Stimulated activated naive CD4-positive, alpha-beta T cell (primary cell): ENCODE measurements around the gene CAV2.

Source experiments
- DNase-seq, 6 experiments: peaks; one replicate each; lab custom pipeline; 2025; lab: John Stamatoyannopoulos, UW

CAV2 gene

GRCh38 chr7:116495736-116496135, 3.8 kb upstream of the CAV2 start:
- DNase-seq, result no peak

GRCh38 chr7:116496653-116497052, 2.9 kb upstream of the CAV2 start:
- DNase-seq, result no peak

GRCh38 chr7:116497708-116498107, 1.8 kb upstream of the CAV2 start:
- DNase-seq, result no peak

GRCh38 chr7:116500078-116500853, 728 bp downstream of the CAV2 start:
- no peak for DNase-seq

- DNase-seq, result no peak
Measured at GRCh38 chr7:116501425-116502167, 2.1 kb downstream of the CAV2 start.

DNA sequence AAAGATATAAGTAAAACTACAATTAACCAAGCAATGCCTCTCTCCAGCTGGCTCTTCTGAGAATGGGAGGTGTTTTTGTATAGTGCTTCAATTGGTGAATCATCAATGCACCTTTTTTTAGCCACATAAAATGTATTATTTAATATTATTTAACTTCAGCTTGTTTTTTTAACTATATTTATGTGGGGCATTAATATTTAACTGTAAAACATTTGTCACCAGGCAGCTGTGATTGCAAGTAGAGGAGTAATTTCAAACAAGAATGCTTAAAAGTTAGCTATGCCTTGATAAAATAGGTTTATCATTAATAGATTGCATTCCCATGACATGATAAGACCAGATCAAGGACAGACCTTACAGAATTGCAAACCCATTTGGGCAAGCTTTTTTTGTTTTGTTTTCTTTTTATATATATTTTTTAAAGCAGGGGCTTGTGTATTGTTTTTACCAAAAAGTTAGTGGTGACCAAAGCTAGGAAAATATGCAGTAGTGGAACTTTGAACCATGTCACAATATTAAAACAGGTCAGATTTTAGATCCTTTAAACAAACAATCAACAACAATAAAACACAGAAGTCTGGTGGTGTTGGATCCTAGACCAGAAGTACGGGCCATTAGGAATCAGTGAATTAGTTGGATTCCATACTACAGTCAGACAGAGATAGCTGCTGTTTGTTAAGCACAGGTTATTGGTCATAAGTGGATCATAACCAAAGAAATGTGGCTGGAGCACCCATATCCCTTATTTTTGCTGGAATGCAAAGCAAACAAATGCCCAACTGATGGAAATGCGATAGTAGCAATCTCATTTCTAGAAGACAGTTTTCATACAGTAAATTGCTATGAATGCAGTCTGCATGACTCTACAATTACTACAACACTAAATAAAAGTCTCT, 2.9 kb downstream of the CAV2 start:
- DNase-seq, result no peak

DNA sequence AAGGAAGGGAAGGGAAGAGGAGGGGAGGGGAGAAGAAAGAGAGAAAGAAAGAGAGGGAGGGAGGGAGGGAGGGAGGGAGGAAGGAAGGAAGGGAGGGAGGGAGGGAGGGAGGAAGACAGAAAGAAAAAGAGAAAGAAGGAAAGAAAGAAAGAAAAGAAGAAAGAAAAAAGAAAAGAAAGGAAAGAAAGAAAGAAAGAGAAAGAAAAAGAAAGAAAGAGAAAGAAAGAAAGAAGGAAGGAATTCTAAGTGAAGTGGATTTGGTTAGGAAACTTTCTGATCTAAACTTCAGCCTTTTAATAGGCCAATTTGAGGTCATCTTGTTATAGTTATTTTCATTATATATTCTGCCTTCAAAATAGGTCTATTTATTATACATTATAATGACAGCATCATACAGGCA, 4.3 kb downstream of the CAV2 start:
- DNase-seq, result no peak

DNA sequence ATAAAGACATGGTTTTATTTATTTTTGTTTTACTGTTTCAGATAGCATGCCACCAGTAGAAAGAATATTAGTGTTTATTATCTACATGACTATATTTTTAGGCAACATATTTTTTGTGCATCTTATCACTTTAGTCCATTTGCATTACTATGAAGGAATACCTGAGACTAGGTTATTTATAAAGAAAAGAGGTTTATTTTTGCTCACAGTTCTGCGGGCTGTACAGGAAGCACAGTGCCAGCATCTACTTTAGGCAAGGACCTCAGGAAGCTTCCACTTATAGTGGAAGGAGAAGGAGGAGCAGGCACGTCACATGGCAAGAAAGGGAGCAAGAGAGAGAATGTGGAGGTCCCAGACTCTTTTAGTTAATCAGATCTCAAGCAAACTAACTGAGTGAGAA, 5.7 kb downstream of the CAV2 start:
- no peak for DNase-seq

GRCh38 chr7:116505823-116506222, 6.3 kb downstream of the CAV2 start:
- no peak for DNase-seq

GRCh38 chr7:116509982-116510579, 10.5 kb downstream of the CAV2 start:
- no peak for DNase-seq

DNA sequence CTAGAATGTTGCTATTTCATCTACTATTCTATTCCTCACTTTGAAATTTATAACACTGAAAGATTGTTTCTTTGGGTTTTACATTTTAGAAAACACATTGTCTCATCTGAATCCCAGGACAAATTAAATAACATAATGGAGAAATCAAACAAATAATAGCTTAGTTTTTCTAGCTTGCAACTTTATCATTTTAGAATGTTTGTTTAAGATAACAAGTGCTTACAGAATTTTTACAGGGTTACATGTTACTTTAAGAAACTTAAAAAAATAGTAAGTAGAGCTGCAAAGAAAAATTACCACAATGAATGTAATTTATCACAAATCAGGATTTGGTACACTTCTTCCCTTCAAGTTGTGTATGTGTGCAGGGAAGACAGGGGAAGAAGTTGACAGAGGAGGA, 11.3 kb downstream of the CAV2 start:
- no peak for DNase-seq

DNA sequence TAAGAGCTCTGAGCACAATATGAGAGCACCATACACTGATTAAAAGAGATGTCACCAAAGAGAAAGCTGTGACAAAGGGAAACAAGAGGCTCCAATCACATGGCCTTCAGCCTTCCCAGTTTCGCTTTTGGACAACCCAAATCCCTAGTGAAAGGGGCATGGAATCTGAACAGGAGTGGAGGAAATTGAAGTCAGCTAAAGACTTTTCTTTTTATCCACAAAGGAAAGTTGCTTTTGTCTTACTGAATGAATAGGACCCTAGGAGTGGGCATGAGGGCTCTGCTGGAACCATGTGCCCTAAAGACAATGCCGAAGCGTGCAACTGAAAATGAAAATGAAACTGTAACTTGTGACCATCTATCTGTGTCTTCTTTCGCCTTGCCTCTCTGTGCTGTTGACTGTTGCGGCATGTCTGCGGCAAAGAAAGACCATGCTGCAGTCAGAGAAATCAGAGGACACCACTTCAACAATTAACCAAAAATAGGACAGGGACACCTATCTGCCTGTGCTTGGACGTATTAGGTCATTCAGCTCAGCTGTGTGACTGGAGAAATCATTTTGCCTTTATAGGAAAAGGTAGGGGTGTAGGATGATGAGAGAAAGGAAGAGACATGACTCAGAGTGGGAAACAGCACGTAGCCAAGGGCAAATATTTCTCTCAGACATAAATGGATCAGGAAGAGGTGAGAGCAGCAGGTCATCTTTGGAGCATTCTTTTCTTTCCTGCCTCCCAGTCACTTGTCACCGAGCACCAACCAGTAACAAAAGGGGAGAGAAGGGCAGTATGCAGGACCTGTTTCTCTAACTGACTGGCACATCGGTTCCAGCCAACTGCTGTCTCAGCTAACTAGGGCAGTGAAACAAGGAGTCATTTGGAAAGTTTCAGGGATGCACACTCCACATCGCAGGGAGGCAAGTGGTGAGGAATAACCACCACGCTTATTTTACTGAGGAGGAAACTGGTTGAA, 12.3 kb downstream of the CAV2 start:
- no peak for DNase-seq

DNA sequence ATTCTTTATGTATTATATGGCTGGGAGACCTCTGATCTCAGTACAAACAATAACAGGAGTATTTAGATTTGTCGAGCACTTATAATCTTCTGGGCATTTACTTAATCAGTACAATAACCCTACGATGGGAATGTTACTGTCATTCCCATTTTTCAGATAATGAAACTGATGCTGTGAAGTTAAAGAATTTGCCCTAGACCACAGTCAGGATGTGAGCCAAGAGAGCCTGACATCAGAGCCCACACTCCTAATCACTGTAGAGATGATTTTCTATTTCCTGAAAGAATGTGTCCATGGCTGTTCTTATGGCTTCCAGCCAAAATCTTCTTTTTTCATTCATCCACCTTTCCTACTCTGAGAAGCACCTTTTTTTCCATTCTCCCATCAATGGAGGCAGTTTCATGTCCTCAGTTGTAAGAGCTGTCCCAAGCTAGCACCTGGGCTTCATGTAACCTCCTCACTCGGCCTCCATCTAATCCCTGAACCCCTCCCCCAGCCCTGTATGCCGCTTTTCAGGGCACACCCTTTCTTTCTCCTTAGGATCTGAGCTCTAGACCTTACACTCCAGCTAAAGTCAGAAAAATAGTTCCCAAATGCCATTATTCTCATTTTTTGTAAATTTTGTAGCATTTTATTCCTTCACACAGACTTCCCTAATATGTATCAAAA, 13.1 kb downstream of the CAV2 start:
- no peak for DNase-seq

DNA sequence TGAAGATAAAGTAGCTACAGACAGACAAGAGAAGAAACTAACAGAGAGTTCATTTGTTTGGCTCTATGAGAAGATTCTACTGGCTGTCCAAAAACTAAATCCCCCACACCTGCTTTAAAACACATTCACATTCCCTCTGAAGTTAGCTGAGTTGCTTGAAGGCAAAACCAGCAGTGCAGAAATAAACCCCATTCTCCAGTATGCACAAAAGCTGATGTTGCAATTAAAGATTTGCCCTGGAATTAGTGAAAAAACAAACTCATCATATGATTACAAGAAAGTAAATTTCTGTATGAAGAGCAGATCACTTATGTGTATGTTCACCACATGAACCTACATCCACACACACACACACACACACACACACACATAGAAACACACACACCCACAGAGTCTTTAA, 16.0 kb downstream of the CAV2 start:
- no peak for DNase-seq

DNA sequence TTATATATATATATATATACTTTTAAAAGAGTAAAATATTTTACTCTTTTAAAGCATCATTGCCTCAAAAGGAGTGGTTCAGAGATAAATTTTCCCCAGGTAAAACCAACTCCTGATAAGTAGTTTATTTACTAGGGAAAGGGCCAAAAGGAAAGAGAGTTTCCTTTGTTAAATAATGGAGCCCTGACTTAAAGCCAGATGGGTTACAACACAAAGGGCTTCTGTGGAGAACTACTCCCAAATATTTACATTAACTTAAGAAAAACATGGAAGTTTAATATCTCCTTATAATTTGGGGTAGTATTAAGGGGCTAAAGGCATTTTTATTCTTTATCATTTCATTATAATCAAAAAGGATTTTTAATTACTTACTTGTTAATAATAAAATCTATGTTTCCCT, 16.8 kb downstream of the CAV2 start:
- no peak for DNase-seq

- no peak for DNase-seq
Measured at GRCh38 chr7:116517626-116518025, 18.1 kb downstream of the CAV2 start.

DNA sequence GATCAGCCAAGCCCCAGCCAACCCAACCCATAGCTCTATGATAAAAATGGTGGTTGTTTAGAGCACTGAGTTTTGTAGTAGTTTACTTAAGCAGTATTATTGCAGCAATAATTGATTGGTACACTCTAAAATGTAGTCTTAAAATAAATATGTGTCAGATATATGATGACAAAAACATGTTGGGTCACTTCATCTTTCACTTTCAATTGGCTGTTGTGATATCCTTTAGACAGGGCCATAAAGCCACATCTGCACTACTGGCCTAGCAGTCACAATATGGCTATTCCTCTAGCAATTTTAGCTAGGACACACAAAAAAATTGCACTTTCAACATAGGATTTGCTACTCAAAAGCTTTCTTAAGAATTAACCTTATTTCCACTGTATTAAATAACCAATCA, 19.4 kb downstream of the CAV2 start:
- no peak for DNase-seq

DNA sequence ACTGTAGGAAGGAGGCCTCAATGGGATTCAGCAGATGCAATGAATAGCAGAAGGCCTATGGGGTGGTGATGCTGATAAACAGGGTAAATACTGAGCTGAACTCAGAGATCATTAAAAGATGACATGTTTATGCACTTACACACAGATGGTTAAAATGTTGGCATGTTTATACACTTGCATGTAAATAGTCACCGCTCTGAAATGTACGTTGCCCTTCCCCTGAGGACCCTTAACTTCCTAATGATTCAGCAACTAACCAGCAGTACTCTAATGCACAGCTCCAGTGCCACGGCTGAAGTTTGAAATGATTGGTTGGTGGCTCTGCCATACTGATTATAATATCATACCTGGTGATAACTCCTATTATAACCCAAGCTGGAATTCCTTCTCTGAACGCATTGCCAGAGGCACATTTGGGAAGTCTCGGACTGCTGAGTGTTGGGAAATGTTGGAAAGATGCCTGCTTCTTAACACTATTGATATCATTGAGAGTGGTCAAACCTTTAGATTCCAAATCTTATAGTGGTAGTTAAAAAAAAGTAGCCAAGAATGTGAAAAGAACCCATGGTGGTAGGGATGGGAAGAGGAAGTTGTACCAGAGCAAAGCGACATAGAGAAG, 21.6 kb downstream of the CAV2 start:
- DNase-seq, result no peak

DNA sequence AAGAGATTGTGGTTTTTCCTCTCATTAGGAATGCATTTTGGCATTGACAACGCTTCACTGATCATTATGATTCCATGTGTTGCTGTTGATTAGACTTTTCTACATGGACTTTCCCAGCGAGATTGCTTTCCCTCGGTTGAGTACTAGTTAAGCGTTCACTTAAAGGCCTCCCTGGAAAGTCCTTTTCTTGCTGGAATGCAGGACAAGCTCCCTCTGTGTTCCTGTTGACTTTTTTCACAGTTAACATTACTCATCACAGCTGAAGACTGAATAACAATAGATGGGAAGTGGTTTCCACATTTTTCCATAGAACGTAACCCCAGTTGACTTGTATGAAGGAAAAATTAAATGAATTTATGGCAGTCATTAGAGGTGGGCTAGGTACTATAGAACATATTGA, 22.7 kb downstream of the CAV2 start:
- no peak for DNase-seq

GRCh38 chr7:116524221-116524608, 24.7 kb downstream of the CAV2 start:
- DNase-seq, result no peak
